Body of pancreas (tissue), 4 donors: Measurements from ENCODE around the gene SRM.

Experiments
- CTCF ChIP-seq, 7 experiments: fragments of 450-650 bp in 4 of 7; fragments of 200-600 bp in 3 of 7; sonication (generic) in 3 of 7; IDR thresholded peaks; one replicate each; pipeline ENCODE4 v1.5.1; 2016 to 2019; ENCODE audit warnings: antibody characterized with exemption in 7 of 7
- POLR2A ChIP-seq, 3 donors: fragments of 450-650 bp; IDR thresholded peaks; one replicate each; pipeline ENCODE4 v1.6.1; 2016; ENCODE audit warnings: antibody characterized with exemption in 3 of 3, mild to moderate bottlenecking in 2 of 3

- TF ChIP-seq CTCF (IDR thresholded peaks at IDR 0.05) = no peak
- TF ChIP-seq POLR2A (IDR thresholded peaks at IDR 0.05) = no peak
These were observed 32.9 kb downstream of the SRM start for GRCh38 chr1:11026903-11027302.
